Osteoblast (primary cell): Measurements from ENCODE around the gene PAH. TPM values are rescaled to one million over a fixed set of nuclear protein-coding genes. Genes with fewer than 3 reads are reported as not detected.

Experiments
- DNase-seq: peaks from one replicate; pipeline ENCODE4 v3.0.0; 2011; ENCODE audit warnings: low spot score, mixed read lengths; ENCODE audit not compliant: insufficient read length; ENCODE audit errors: missing footprints
- H2AFZ ChIP-seq: 2 replicates; pipeline ENCODE4 v1.6.0; 2011; ENCODE audit warnings: mild to moderate bottlenecking, low read length
- H3K27ac ChIP-seq: 2 replicates; pipeline ENCODE4 v1.5.1; 2011; ENCODE audit warnings: mild to moderate bottlenecking, low read depth, low read length, moderate library complexity
- H3K27me3 ChIP-seq: 2 replicates; pipeline ENCODE4 v1.6.0; 2012; ENCODE audit warnings: mild to moderate bottlenecking, control low read depth, inconsistent platforms, low read length, moderate library complexity; ENCODE audit not compliant: insufficient read depth
- H3K36me3 ChIP-seq: 2 replicates; pipeline ENCODE4 v1.5.1; 2011; ENCODE audit warnings: mild to moderate bottlenecking, low read length, control low read depth, moderate library complexity; ENCODE audit not compliant: insufficient read depth
- H3K4me1 ChIP-seq: 2 replicates; pipeline ENCODE4 v1.5.1; 2011; ENCODE audit warnings: mild to moderate bottlenecking, low read length, control low read depth, moderate library complexity; ENCODE audit not compliant: insufficient read depth
- H3K4me2 ChIP-seq: 2 replicates; pipeline ENCODE4 v1.6.0; 2011; ENCODE audit warnings: mild to moderate bottlenecking, low read length; ENCODE audit not compliant: insufficient read depth
- H3K4me3 ChIP-seq: fragments of 200-600 bp; sonication (generic); 3 replicates; pipeline ENCODE4 v1.5.1; 2012; ENCODE audit warnings: mild to moderate bottlenecking, low read length, inconsistent platforms; ENCODE audit not compliant: insufficient read depth
- H3K79me2 ChIP-seq: 2 replicates; pipeline ENCODE4 v1.6.0; 2012; ENCODE audit warnings: mild to moderate bottlenecking, low read length, control low read depth, inconsistent platforms; ENCODE audit not compliant: insufficient read depth
- H3K9me3 ChIP-seq: 2 replicates; pipeline ENCODE4 v1.5.1; 2011; ENCODE audit warnings: low read depth, low read length, control low read depth
- H4K20me1 ChIP-seq: 2 replicates; pipeline ENCODE4 v1.6.0; 2012; ENCODE audit warnings: mild to moderate bottlenecking, low read length, control low read depth; ENCODE audit not compliant: insufficient read depth
- total RNA-seq: library from RNA; depleted of rRNA; stranded (reverse); fragments of >200 nt; gene quantifications from 2 replicates; pipeline ENCODE4 v1.2.3, GENCODE V29; 2012
- TF ChIP-seq, protein P1 (sequence below): IDR thresholded peaks from 2 replicates; pipeline ENCODE4 v1.5.1; 2011; ENCODE audit warnings: mild to moderate bottlenecking, low read depth, low read length, moderate library complexity; ENCODE audit errors: extremely low read depth

PAH gene
- total RNA-seq, 1 donor, result not detected

GRCh38 chr12:102950950-102951619 is 34.0 kb upstream of the PAH start:
- no peak for DNase-seq
- H3K36me3 ChIP-seq, result no peaks in the 10 kb centered on the region
- no peak overlapping the region for H3K4me2 ChIP-seq
- H3K4me3 ChIP-seq, result no peak overlapping the region
- H4K20me1 ChIP-seq, result no peaks in the 10 kb centered on the region
- TF ChIP-seq, protein P1, sequence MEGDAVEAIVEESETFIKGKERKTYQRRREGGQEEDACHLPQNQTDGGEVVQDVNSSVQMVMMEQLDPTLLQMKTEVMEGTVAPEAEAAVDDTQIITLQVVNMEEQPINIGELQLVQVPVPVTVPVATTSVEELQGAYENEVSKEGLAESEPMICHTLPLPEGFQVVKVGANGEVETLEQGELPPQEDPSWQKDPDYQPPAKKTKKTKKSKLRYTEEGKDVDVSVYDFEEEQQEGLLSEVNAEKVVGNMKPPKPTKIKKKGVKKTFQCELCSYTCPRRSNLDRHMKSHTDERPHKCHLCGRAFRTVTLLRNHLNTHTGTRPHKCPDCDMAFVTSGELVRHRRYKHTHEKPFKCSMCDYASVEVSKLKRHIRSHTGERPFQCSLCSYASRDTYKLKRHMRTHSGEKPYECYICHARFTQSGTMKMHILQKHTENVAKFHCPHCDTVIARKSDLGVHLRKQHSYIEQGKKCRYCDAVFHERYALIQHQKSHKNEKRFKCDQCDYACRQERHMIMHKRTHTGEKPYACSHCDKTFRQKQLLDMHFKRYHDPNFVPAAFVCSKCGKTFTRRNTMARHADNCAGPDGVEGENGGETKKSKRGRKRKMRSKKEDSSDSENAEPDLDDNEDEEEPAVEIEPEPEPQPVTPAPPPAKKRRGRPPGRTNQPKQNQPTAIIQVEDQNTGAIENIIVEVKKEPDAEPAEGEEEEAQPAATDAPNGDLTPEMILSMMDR, result no peak
- H3K9me3 ChIP-seq, result no peaks in the 10 kb centered on the region
- H3K79me2 ChIP-seq, result no peaks in the 10 kb centered on the region
- H2AFZ ChIP-seq, result no peak overlapping the region
- H3K27me3 ChIP-seq, result peaks cover 20% of the 10 kb centered on the region
- H3K27ac ChIP-seq, result no peak overlapping the region
- no peaks in the 10 kb centered on the region for H3K4me1 ChIP-seq

GRCh38 chr12:102950107-102950949 is 33.3 kb upstream of the PAH start:
- Histone ChIP-seq H3K4me3 (no peak overlapping the region), H3K4me1 (no peaks in the 10 kb centered on the region), H3K27me3 (peaks cover 12% of the 10 kb centered on the region), H3K79me2 (no peaks in the 10 kb centered on the region), H2AFZ (no peak overlapping the region), H3K36me3 (no peaks in the 10 kb centered on the region), H4K20me1 (no peaks in the 10 kb centered on the region), H3K27ac (no peak overlapping the region), H3K9me3 (no peaks in the 10 kb centered on the region), H3K4me2 (no peak overlapping the region)
- TF ChIP-seq, protein P1, result no peak
- DNase-seq, result no peak

DNA sequence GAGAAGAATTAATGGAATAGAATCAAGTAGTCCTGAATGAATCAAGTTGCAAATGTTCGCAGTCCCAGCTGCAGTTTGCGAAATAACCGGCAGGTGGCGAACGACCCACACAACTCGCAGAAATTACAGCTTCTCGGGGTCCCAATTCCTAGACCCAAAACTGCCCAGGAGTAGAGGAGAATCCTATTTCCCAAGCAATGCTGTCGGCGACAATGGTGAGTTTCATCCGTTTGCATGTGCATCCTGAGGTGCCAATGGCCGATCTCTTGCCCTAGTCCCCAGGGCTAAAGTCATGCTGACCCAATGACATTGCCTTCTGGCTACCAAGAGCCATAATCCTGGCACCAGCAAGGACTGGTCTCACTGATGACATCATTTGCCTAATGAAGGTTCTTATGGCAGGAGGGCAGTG is 31.9 kb upstream of the PAH start:
- H3K79me2 ChIP-seq, result no peaks in the 10 kb centered on the region
- no peaks in the 10 kb centered on the region for H3K9me3 ChIP-seq
- no peak overlapping the region for H3K27ac ChIP-seq
- H3K27me3 ChIP-seq, result peaks cover 9% of the 10 kb centered on the region
- H3K4me3 ChIP-seq, result no peak overlapping the region
- no peak for DNase-seq
- H3K4me1 ChIP-seq, result no peaks in the 10 kb centered on the region
- H4K20me1 ChIP-seq, result no peaks in the 10 kb centered on the region
- H2AFZ ChIP-seq, result no peak overlapping the region
- TF ChIP-seq, protein P1, result peak; percentile 88
- H3K36me3 ChIP-seq, result no peaks in the 10 kb centered on the region
- H3K4me2 ChIP-seq, result no peak overlapping the region

DNA sequence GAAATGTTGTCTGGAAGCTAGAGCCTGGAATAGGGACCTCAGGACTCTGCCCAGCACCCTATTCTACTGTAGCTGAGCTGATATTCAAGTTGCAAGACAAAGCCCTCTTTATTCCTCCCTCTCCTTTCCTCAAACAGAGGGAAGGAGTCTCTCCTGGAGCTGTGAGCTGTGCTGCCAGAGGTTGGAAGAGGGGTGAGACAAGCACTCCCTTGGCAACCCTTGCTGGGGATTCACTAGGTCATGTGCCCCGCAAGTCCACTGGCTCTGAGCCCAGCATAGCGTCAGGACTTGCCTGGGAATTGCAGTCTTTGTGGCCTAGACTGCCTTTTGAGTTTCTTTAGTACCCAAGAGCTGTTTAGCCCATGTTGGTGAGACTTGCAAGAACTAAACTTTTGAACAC is 29.0 kb upstream of the PAH start:
- Histone ChIP-seq H3K4me3 (no peak overlapping the region), H2AFZ (no peak overlapping the region)
- TF ChIP-seq, protein P1, result no peak

More for the DNA sequence above, 29.0 kb upstream of the PAH start:
- no peak for DNase-seq
- Histone ChIP-seq H4K20me1 (no peaks in the 10 kb centered on the region), H3K4me2 (no peak overlapping the region), H3K4me1 (no peaks in the 10 kb centered on the region), H3K27me3 (peaks cover 4% of the 10 kb centered on the region), H3K9me3 (no peaks in the 10 kb centered on the region), H3K27ac (no peak overlapping the region), H3K36me3 (no peaks in the 10 kb centered on the region), H3K79me2 (no peaks in the 10 kb centered on the region)
